ENCODE results near the gene RAPGEF3.

- TF ChIP-seq POLR2A (IDR thresholded peaks at IDR 0.05; ENCODE audit: low read length) = no peak
- no peak for TF ChIP-seq GATA1 (IDR thresholded peaks at IDR 0.05; ENCODE audit: low read depth, low read length)
Observed at GRCh38 chr12:47736877-47737676, 21.6 kb downstream of the RAPGEF3 start.

Measured in erythroblast (primary cell).